RWPE2 (cell line): ENCODE measurements around the gene MDM4.
A peak's percentile ranks its signal among the peaks of the same experiment; 100 is the strongest.

ENCODE experiments used
- ATAC-seq: fragments of 200-7000 bp; cut with Tn5 transposase; 3 replicates; pipeline ENCODE4 v1.9.1; 2021; ENCODE audit warnings: low read depth
- DNase-seq: peaks from one replicate; pipeline ENCODE4 v3.0.0-alpha.2; 2020; ENCODE audit warnings: low spot score
- H3K27ac ChIP-seq: fragments of 450-650 bp; 2 replicates; pipeline ENCODE4 v1.5.1; 2017; ENCODE audit warnings: mild to moderate bottlenecking; ENCODE audit not compliant: poor library complexity, severe bottlenecking
- H3K27me3 ChIP-seq: fragments of 250-450 bp; sonication (Bioruptor Pico); 2 replicates; pipeline ENCODE4 v1.5.1; 2021; ENCODE audit warnings: mild to moderate bottlenecking, moderate library complexity; ENCODE audit not compliant: insufficient read depth, poor library complexity, severe bottlenecking
- H3K36me3 ChIP-seq: fragments of 250-450 bp; sonication (Bioruptor Pico); 2 replicates; pipeline ENCODE4 v1.5.1; 2020; ENCODE audit warnings: low read depth, mild to moderate bottlenecking, moderate library complexity
- H3K4me1 ChIP-seq: fragments of 250-450 bp; sonication (Bioruptor Pico); 2 replicates; pipeline ENCODE4 v1.5.1; 2021; ENCODE audit warnings: mild to moderate bottlenecking, moderate library complexity; ENCODE audit not compliant: insufficient read depth, poor library complexity, severe bottlenecking
- H3K4me3 ChIP-seq: fragments of 250-450 bp; sonication (Bioruptor Pico); 2 replicates; pipeline ENCODE4 v1.5.1; 2021; ENCODE audit warnings: mild to moderate bottlenecking, moderate library complexity; ENCODE audit not compliant: severe bottlenecking
- H3K9me3 ChIP-seq: fragments of 250-450 bp; sonication (Bioruptor Pico); 2 replicates; pipeline ENCODE4 v1.5.1; 2021; ENCODE audit warnings: mild to moderate bottlenecking, moderate library complexity; ENCODE audit not compliant: severe bottlenecking
- TF ChIP-seq, protein P1 (sequence below): fragments of 450-650 bp; IDR thresholded peaks from one replicate; pipeline ENCODE4 v1.5.1; 2017; ENCODE audit warnings: mild to moderate bottlenecking, moderate library complexity; ENCODE audit not compliant: poor library complexity, severe bottlenecking

The MDM4 gene

DNA sequence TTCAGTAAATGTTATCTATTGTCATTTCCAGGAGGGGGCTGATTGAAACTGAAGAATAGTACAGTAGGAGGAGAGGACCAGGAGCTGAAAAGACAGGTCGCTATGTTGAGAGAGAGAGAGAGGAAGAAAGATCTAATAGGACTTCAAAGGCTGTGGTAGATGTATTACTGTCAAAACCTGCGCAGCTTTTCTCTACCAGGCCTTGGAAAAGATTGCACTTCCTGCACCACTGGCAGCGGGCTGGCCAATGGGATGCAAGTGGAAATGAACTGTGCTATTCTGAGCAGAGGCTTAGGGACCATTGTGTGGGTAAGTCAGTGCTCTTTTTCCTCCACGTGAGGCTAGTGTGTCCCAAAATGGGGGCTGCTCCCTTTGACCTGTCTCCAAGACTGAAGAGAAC lies 47.1 kb downstream of the MDM4 start:
- ATAC-seq: no peak
- Histone ChIP-seq H3K9me3 (no peaks in the 10 kb centered on the region), H3K27me3 (no peaks in the 10 kb centered on the region), H3K4me3 (no peak overlapping the region), H3K36me3 (peaks cover 17% of the 10 kb centered on the region), H3K27ac (no peak overlapping the region), H3K4me1 (no peaks in the 10 kb centered on the region)
- TF ChIP-seq, protein P1, sequence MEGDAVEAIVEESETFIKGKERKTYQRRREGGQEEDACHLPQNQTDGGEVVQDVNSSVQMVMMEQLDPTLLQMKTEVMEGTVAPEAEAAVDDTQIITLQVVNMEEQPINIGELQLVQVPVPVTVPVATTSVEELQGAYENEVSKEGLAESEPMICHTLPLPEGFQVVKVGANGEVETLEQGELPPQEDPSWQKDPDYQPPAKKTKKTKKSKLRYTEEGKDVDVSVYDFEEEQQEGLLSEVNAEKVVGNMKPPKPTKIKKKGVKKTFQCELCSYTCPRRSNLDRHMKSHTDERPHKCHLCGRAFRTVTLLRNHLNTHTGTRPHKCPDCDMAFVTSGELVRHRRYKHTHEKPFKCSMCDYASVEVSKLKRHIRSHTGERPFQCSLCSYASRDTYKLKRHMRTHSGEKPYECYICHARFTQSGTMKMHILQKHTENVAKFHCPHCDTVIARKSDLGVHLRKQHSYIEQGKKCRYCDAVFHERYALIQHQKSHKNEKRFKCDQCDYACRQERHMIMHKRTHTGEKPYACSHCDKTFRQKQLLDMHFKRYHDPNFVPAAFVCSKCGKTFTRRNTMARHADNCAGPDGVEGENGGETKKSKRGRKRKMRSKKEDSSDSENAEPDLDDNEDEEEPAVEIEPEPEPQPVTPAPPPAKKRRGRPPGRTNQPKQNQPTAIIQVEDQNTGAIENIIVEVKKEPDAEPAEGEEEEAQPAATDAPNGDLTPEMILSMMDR: no peak
- DNase-seq: no peak

DNA sequence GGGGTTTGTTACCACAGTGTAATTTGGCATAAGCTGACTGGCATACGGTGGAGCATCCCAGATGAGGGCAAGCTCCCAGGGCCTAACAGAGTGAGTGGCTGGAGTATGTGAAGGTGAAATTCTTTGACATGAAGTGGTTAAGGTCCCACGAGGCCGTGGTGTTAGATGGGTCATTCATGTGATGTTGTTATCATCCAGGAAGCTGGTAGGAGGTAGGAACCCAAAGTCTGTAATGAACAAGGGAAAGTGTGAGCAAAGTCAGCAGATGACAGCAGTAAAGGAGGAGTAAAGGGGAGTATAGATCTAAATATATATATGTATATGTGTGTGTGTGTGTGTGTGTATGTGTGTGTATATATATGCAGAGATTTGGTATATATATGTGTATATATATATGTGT lies 47.6 kb downstream of the MDM4 start:
- Histone ChIP-seq H3K27me3 (no peaks in the 10 kb centered on the region), H3K36me3 (peaks cover 12% of the 10 kb centered on the region; the same call in 1 of the 2 replicates), H3K27ac (no peak overlapping the region), H3K9me3 (no peaks in the 10 kb centered on the region), H3K4me1 (no peaks in the 10 kb centered on the region), H3K4me3 (no peak overlapping the region)
- ATAC-seq (no peak), DNase-seq (no peak)
- TF ChIP-seq, protein P1: no peak

DNA sequence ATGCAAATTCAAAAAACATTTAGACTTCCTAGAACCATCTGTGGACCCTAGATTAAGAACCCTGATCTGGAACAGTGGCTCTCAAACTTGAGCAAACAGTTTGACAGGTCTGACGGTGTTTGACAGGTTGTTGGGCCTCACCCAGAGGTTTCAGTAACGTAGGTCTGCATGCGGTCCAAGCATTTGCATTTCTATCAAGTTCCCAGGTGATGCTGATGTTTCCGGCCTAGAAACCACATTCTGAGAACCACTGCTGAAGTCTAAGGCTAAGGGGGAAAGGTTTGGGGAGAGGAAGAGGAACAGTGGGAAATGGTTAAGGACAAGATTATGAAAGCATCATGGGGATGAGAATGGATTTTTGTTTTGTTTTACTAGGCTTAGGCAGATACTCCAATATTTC lies 48.6 kb downstream of the MDM4 start:
- no peak overlapping the region for H3K4me3 ChIP-seq
- H3K36me3 ChIP-seq: peaks cover 2% of the 10 kb centered on the region; the same call in 1 of the 2 replicates
- H3K4me1 ChIP-seq: no peaks in the 10 kb centered on the region
- H3K27ac ChIP-seq: no peak overlapping the region
- no peaks in the 10 kb centered on the region for H3K27me3 ChIP-seq
- TF ChIP-seq, protein P1: no peak
- ATAC-seq: no peak
- peaks cover 1% of the 10 kb centered on the region for H3K9me3 ChIP-seq
- DNase-seq: no peak

DNA sequence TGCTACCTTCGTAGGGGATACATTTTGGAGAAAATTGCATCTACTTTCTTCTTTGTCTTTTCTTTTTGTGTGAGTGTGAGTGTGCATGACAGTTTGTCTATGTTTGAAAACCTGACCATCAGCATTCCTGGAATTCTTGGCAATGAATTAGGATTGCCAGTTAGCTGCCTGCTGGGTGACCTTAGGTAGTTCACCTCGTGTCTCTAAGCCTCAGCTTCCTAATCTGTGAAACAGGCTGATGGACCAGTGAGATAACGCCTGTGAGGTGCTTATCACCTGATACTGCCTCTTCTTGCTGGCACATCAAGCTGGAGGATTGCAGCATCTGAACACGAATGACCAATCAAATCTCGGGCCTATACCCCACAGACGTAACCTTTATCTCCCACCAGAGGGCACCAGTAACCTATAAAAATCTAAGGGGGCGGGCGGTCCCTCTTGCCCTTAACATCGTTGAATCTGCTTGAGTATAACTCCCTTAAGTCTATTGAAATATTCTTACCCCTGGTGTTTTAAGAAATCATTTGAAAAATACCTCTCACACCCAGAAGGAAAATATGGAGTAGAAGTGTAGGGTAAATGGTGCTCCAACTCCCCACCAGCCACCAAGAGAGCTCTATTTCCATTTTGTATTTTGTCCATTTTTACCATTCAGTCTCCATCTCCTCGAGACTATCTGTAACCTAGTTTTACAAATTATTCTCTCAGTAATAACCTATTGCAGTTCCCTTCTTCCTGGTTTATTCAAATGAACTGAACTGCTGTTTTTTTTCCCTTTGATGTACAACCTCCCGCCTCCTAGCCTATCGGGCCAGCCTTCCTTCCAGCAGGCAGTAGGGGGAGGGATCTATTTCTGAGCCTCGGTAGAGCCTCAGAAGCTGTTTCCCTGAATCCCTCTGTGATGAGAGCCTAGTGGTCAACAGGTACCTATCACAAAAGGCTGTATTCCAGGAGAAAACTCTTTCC lies 49.7 kb downstream of the MDM4 start:
- Histone ChIP-seq H3K27me3 (no peaks in the 10 kb centered on the region), H3K27ac (no peak overlapping the region), H3K4me1 (no peaks in the 10 kb centered on the region), H3K9me3 (peaks cover 4% of the 10 kb centered on the region), H3K36me3 (no peaks in the 10 kb centered on the region), H3K4me3 (no peak overlapping the region)
- ATAC-seq (peak; percentile 83), DNase-seq (no peak)
- TF ChIP-seq, protein P1: peak; percentile 73

DNA sequence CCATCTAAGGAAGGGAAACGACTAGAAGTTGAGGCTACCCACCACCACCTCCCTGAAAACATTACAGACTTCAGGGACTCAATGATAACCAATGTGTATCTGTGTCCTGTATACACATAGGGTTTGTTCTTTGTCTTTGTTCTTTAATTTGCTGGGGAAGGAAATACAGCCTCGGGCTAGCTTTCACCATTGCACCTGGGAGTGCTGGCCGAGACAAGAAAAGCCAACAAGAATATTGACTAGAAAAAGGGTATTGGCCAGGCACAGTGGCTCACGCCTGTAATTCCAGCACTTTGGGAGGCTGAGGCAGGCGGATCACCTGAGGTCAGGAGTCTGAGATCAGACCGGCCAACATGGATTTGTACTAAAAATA lies 50.4 kb downstream of the MDM4 start:
- ATAC-seq: no peak

More for the DNA sequence above, 50.4 kb downstream of the MDM4 start:
- Histone ChIP-seq H3K4me3 (no peak overlapping the region), H3K9me3 (peaks cover 4% of the 10 kb centered on the region), H3K27me3 (no peaks in the 10 kb centered on the region), H3K4me1 (no peaks in the 10 kb centered on the region), H3K27ac (no peak overlapping the region), H3K36me3 (no peaks in the 10 kb centered on the region)
- DNase-seq: no peak
- TF ChIP-seq, protein P1: no peak
